Stimulated activated naive CD8-positive, alpha-beta T cell treated with anti-CD3 and anti-CD28 coated beads, Interleukin-15, amount 100 ng/mL, for 72 hours (primary cell): ENCODE results near the gene ORC2.
"Not testable (repeated sequence)": the region's sequence is repeated elsewhere in the genome, so short reads cannot be mapped to it uniquely, and the experiment has no call there.

Experiments
- ATAC-seq: fragments of 150-1000 bp; cut with Tn5 transposase; 2 replicates; pipeline ENCODE4 v1.10.0; 2021; ENCODE audit warnings: mild to moderate bottlenecking, moderate library complexity
- DNase-seq, 2 donors: peaks; one replicate each; pipeline ENCODE4 v3.0.0; 2021 to 2022
- H3K27ac Mint-ChIP-seq, 2 donors: one replicate each; pipeline ENCODE4 v1.8.0; 2022; ENCODE audit warnings: mild to moderate bottlenecking in 2 of 2, mixed read lengths in 2 of 2, moderate library complexity in 2 of 2
- H3K27me3 Mint-ChIP-seq: one replicate; pipeline ENCODE4 v1.8.0; 2022; ENCODE audit warnings: mixed read lengths
- H3K4me1 Mint-ChIP-seq: one replicate; pipeline ENCODE4 v1.8.0; 2022; ENCODE audit warnings: mild to moderate bottlenecking, mixed read lengths
- H3K4me3 Mint-ChIP-seq, 2 donors: one replicate each; pipeline ENCODE4 v1.8.0; 2022; ENCODE audit warnings: mild to moderate bottlenecking in 2 of 2, mixed read lengths in 2 of 2, moderate library complexity in 1 of 2
- H3K9me3 Mint-ChIP-seq, 2 donors: one replicate each; pipeline ENCODE4 v1.8.0; 2022; ENCODE audit warnings: mixed read lengths in 2 of 2

Gene ORC2

DNA sequence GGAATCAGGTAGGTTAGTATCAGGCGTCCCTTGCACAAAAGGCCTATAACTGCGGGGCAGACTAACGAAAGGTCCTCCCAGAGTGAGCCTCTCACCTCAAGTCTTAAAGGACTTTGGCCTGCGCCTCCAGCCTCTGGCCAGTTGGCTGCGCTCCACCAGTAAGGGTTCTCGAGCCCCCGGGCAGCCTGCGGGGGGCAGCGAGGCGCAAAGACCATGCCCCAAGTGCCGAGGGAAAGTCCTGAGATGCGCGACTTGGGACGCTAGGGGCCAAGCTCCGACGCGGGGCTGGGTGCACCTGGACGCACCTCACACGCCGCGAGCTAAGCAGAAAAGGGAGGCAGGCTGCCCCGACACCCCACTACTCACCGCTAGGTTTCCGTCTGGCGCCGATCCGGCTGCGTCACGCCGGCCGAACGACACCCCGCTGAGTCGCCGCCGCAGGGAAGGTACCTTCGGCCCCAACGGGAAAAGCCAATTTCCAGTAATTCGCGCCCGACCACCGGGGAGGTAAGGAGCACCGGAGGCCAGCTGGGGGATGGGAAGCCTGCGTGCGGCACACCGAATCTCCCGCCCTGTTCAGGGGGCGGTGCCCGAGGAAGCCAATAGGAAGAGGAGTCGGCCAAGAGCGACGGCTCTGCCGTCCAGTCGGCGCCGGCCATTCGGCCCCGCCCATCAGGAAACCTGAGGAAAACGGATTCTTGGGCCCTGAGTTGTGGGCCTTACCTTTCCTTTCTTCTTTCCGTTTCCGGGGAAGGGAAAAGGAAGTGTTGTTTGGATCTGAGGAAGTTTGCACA is at the start of gene ORC2:
Gene ORC2 (minus strand): TSS at position 537 of the 794 bp plus-strand sequence. CDS start 5,537 bp downstream, outside the sequence.
- Mint-ChIP-seq H3K27ac (peak within 1 kb of the TSS; percentile 98 to 99), H3K27me3 (no peaks in the 10 kb centered on the region), H3K4me3 (peak within 1 kb of the TSS; percentile 92 to 95), H3K9me3 (no peaks in the 10 kb centered on the region), H3K4me1 (peaks cover 65% of the 10 kb centered on the region)
- peak; percentile 95 for ATAC-seq
- DNase-seq: peak; percentile 92 to 95

DNA sequence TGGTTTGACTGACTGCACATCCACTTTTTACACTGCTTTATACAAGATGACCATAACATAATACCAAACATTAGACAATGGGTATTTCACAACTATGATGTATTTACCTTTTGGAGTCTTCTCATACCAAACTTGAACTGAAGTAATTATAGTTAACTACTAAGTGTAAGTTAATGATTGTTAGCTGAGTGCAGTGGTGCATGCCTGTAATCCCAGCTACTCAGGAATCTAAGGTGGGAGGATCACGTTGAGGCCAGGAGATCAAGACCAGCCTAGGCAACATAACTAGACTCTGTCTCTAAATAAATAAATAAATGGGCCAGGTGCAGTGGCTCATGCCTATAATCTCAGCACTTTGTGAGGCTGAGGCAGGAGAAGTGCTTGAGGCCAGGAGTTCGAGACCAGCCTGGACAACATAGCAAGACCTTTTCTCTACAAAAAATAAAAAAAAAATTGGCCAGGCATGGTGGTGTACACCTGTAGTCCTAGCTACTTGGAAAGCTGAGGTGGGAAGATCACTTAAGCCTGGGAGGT is 44.9 kb upstream of the ORC2 start:
- Mint-ChIP-seq H3K27ac (no peak overlapping the region), H3K27me3 (no peaks in the 10 kb centered on the region), H3K4me1 (no peaks in the 10 kb centered on the region), H3K9me3 (no peaks in the 10 kb centered on the region), H3K4me3 (no peak overlapping the region)
- ATAC-seq (no peak), DNase-seq (no peak)

DNA sequence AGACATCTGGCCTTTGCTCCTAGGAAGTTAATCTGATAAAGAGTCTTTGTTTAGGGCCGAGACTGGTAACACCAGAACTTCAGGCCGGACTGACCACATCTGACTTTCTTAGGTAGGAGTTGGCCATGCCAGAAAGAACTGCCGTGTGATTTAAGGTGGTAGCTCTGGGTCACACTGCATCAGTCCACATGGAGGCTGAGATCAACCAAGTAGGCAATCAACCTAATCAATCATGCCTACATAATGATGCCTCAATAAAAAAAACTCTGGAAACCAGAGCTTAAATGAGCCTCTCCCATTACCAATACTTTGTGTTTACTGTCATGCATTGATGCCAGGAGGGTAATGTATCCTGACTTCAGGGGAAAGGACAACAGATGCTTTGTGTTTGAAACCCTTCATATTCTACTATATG is 44.1 kb upstream of the ORC2 start:
- Mint-ChIP-seq H3K27me3 (no peaks in the 10 kb centered on the region), H3K4me1 (no peaks in the 10 kb centered on the region), H3K27ac (no peak overlapping the region), H3K9me3 (no peaks in the 10 kb centered on the region), H3K4me3 (no peak overlapping the region)
- no peak for ATAC-seq
- DNase-seq: no peak

DNA sequence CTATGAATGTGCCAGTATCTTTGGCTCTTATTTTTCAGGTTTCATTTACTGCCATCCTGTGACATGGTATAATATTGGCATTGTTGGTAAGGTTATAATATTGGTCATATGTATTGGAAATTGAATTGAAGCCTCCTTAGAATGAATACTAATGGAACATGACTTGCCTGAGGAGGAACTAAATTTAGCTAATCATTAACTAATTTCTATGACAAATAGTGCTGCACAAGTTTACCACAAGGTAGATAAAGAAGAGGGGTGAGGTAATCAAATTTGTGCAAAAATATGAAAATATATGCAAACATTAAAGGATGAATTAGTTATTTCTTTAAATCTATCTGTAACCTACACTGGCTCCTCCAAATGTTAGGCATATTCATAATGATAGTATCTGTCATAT is 43.2 kb upstream of the ORC2 start:
- H3K27me3 Mint-ChIP-seq: no peaks in the 10 kb centered on the region
- no peaks in the 10 kb centered on the region for H3K9me3 Mint-ChIP-seq
- no peak for ATAC-seq
- no peaks in the 10 kb centered on the region for H3K4me1 Mint-ChIP-seq
- no peak overlapping the region for H3K27ac Mint-ChIP-seq
- DNase-seq: no peak
- H3K4me3 Mint-ChIP-seq: no peak overlapping the region

DNA sequence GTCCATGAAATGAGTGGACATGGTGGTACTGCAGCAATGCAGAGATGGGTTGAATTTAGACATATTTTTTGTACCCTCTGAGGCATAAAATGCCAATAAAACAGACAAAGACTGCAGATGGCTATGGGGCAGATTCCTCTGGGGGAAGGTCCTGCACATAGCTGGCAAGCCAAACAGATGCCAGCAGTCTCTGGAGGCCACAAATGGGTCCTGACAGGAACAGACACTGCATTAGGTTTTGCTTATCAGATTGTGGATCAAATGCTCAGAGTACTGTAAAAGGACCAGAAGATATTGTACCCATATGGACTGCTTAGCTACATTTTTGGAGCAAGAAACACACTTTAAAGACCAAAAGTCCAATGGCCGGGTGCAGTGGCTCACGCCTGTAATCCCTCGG is 40.9 kb upstream of the ORC2 start:
- ATAC-seq: no peak
- H3K4me1 Mint-ChIP-seq: no peaks in the 10 kb centered on the region
- no peak overlapping the region for H3K4me3 Mint-ChIP-seq
- H3K9me3 Mint-ChIP-seq: no peaks in the 10 kb centered on the region
- no peak overlapping the region for H3K27ac Mint-ChIP-seq
- no peaks in the 10 kb centered on the region for H3K27me3 Mint-ChIP-seq
- no peak for DNase-seq

DNA sequence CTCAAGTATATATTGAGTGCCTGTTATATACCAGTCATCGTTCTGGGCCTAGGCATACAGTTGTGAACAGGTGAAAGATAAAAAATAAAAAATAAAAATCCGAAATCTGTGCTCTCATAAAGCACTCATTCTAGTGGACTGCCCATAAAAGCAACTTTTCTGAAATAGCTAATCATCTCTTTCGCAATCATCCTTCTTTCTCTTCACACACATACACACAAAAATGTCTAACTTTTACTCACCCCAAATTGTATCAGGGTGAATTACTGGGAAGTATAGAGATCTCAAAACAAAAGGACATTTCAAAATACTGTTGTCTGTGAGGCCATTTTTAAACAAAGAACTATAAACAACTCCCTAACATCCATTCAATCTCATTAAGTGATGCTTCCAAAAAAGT is 29.6 kb upstream of the ORC2 start:
- ATAC-seq (no peak), DNase-seq (no peak)
- Mint-ChIP-seq H3K4me3 (no peak overlapping the region), H3K27ac (no peak overlapping the region), H3K9me3 (no peaks in the 10 kb centered on the region), H3K27me3 (no peaks in the 10 kb centered on the region), H3K4me1 (no peaks in the 10 kb centered on the region)

DNA sequence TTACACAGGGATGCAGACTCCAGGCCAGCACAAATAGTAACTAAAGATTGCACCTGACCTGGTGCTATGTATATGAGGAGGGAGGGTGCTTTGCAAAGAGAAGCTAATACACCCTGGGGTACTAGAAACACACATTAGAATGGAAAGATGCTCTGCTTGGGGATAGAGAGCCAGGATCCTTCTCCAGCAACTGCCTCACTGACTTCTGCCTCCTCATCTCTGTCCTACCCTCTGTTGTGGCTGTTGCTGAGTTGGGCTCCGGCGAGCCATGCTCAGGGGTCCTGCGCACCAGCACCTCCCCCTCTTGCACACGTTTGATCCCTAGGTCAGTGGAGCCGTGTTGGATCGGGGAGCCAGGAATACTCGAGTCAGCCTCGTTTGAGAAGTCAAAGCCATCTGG is 23.7 kb upstream of the ORC2 start:
- no peaks in the 10 kb centered on the region for H3K27me3 Mint-ChIP-seq
- H3K9me3 Mint-ChIP-seq: no peaks in the 10 kb centered on the region
- H3K4me3 Mint-ChIP-seq: no peak overlapping the region
- H3K4me1 Mint-ChIP-seq: no peaks in the 10 kb centered on the region
- ATAC-seq (no peak), DNase-seq (no peak)
- H3K27ac Mint-ChIP-seq: no peak overlapping the region

DNA sequence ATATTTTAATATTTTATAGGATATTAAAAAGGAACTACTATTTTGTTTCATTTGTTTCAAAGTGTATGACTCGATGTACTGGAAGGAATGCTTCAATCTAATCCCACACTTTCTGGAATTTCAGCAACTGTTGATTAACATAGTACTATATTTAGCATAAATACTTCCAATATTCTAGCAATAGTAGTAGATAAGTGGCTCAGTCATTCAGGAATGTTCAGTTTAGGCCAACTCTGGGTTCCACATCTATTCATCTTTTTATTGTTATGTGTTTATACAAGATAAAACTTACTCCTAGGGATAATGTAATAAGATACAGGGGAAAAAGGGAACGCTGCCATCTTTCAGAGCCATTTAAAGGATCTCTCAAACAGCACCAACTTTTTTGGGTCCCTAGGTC is 22.3 kb upstream of the ORC2 start:
- Mint-ChIP-seq H3K27ac (no peak overlapping the region), H3K9me3 (no peaks in the 10 kb centered on the region), H3K4me1 (no peaks in the 10 kb centered on the region), H3K4me3 (no peak overlapping the region), H3K27me3 (no peaks in the 10 kb centered on the region)
- no peak for DNase-seq
- no peak for ATAC-seq

DNA sequence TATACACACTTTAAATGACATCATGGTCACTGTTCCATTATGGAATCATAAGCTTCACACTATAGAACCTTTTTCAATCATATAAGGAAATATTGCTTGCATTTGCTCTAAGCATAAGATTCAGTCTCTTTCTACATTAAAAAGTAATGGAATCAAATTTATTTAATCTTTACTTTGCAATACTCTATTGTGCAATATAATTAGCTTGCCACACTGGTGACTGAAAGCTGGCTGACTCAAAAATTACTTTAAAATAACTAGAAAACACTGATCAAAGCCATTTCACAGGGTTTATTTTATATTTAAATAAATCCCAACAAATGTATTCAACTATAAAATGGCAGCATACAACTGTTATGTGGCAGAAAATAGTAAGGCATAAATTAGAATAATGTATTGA is 13.2 kb upstream of the ORC2 start:
- Mint-ChIP-seq H3K4me3 (no peak overlapping the region), H3K4me1 (no peaks in the 10 kb centered on the region), H3K9me3 (no peaks in the 10 kb centered on the region), H3K27ac (no peak overlapping the region), H3K27me3 (no peaks in the 10 kb centered on the region)
- DNase-seq (no peak), ATAC-seq (no peak)

DNA sequence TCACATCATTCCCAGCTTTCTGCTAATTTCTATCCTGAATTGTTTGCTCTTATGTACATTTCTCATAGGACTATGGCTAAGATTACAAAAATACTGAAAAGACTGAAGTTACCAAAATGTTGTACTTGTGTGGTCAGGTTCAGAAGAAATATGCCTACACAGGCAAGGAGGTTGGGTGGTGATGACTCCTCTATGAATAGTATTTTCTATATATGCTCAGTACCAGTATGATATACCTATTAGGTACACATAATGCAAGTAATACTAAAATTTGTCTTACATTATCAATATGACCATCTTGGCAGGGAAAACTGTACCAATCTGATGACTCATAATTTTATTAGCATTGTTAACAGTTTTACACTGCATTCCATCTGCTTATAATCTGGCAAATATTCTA is 12.2 kb upstream of the ORC2 start:
- H3K27me3 Mint-ChIP-seq: no peaks in the 10 kb centered on the region
- H3K27ac Mint-ChIP-seq: no peak overlapping the region
- no peak for DNase-seq
- ATAC-seq: peak; percentile 48
- no peak overlapping the region for H3K4me3 Mint-ChIP-seq
- H3K4me1 Mint-ChIP-seq: no peaks in the 10 kb centered on the region
- H3K9me3 Mint-ChIP-seq: no peaks in the 10 kb centered on the region

DNA sequence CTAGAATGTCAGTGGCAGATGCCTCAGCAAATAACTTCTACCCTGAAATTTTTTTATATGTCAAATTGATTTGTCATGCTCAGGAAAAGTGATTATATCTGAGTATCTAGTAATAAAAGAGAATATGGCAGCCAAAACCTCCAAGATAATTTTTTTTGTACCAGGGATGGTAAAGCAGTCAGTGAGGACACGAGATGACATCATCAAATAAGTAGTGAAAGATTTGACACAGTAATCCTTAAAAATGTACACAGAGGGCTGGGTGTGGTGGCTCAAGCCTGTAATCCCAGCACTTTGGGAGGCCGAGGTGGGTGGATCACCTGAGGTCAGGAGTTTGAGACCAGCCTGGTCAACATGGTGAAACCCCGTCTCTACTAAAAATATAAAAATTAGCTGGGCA is 6.6 kb upstream of the ORC2 start:
- not testable (repeated sequence) for H3K27me3 Mint-ChIP-seq, ATAC-seq, H3K9me3 Mint-ChIP-seq

DNA sequence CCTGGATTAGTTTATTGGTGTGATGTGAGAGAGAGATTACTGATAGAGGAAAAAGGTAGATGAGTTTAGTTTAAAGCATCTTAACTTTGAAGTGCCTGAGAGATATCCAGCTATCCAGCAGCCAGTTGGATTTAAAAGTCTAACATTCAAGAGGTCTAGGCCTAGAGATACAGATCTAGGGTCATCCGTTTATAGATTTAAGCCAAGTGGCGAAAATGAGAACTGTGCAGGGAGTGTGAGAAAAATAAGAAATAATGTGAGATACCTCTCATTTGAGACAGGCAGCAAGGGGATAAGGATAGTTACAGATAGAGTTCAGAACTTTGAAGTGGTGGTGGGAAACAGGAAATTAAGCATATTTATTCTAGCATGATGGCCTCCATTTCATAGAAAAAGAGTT is 5.3 kb upstream of the ORC2 start:
- H3K27me3 Mint-ChIP-seq: no peaks in the 10 kb centered on the region
- peaks cover 45% of the 10 kb centered on the region for H3K4me1 Mint-ChIP-seq
- no peaks in the 10 kb centered on the region for H3K9me3 Mint-ChIP-seq
- peak overlapping the region in 1 of 2 donors; percentile 47 for H3K27ac Mint-ChIP-seq
- ATAC-seq: peak; percentile 47
- H3K4me3 Mint-ChIP-seq: no peak overlapping the region
- no peak for DNase-seq

More for the DNA sequence above, 6.6 kb upstream of the ORC2 start:
- not testable (repeated sequence) for DNase-seq, H3K4me3 Mint-ChIP-seq
- Mint-ChIP-seq H3K27ac (peak overlapping the region; percentile 13 to 59), H3K4me1 (peaks cover 34% of the 10 kb centered on the region)

DNA sequence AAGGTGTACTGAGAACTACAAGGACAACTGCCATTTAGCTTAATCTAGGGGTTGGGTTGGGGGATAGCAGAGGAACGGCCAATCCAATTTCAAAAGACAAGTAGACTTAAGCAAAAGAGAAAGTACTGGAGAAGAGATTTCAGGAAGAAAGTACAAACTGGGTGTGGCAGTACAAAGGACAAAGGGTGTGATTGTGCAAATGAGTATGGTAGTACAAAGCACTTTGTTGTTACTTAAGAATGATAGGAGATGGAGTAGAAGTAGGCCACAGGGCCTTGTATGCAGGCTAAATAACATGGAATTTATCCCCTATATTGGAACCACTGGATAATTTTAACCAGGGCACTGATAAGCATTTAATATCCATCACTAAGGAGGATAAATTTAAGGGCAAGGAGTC is 4.7 kb upstream of the ORC2 start:
- ATAC-seq (no peak), DNase-seq (no peak)
- Mint-ChIP-seq H3K27ac (peak overlapping the region in 1 of 2 donors; percentile 47), H3K4me1 (peaks cover 46% of the 10 kb centered on the region), H3K27me3 (no peaks in the 10 kb centered on the region), H3K4me3 (no peak overlapping the region), H3K9me3 (no peaks in the 10 kb centered on the region)

DNA sequence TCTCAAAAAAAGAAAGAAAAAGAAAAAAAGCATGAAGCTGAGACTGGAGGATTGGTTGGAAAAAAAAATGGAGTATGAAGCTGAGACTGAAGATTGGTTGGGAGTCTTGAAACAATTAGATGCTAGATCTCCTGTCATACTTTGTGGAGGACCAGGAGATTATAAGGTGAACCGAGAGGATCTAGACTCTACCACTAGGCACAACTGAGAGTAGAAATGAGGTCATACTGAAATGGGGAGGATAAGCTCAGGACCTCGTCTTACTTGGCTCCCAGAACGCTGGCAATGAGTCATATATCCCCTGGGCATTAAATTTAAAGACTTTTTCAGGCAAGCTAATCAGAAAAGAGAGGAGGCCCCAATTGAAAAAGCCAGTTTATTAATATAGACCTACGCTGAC is 3.3 kb upstream of the ORC2 start:
- ATAC-seq (no peak), DNase-seq (no peak)
- peaks cover 56% of the 10 kb centered on the region for H3K4me1 Mint-ChIP-seq
- H3K9me3 Mint-ChIP-seq: no peaks in the 10 kb centered on the region
- H3K27ac Mint-ChIP-seq: no peak overlapping the region
- H3K4me3 Mint-ChIP-seq: peak overlapping the region in 1 of 2 donors; percentile 29
- no peaks in the 10 kb centered on the region for H3K27me3 Mint-ChIP-seq

DNA sequence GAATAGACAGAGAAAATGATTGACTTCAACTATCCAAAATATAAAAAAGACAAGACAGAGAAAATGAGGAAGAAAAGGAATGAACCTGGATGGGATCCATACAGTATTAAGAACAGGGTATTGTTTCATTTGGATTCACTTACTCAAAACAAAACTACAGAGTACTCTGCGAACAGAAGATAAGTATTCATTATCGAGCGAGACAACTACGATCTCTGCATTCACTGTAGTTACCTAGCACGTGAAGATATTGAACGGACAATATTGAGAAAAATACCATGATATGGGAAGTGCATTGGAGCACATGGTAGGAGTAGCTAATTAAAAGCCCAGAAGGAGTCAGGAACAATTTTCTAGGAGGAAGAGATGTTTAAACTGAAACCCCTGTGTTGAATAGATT is 1.0 kb upstream of the ORC2 start:
- H3K9me3 Mint-ChIP-seq: no peaks in the 10 kb centered on the region
- H3K4me1 Mint-ChIP-seq: peaks cover 65% of the 10 kb centered on the region
- H3K4me3 Mint-ChIP-seq: peak overlapping the region; percentile 92 to 95
- peak overlapping the region; percentile 98 to 99 for H3K27ac Mint-ChIP-seq
- ATAC-seq (no peak), DNase-seq (no peak)
- no peaks in the 10 kb centered on the region for H3K27me3 Mint-ChIP-seq

DNA sequence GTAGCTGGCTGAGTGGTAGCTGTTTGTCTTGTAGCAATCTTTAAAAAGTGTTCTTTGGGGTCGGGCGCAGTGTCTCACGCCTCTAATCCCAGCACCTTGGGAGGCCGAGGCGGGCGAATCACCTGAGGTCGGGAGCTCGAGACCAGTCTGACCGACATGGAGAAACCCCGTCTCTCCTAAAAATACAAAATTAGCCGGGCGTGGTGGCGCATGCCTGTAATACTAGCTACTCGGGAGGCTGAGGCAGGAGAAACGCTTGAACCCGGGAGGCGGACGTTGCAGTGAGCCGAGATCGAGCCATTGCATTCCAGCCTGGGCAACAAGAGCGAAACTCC is 425 bp upstream of the ORC2 start:
- DNase-seq, H3K27me3 Mint-ChIP-seq, H3K9me3 Mint-ChIP-seq: not testable (repeated sequence)
- Mint-ChIP-seq H3K4me1 (peaks cover 67% of the 10 kb centered on the region), H3K4me3 (peak overlapping the region; percentile 92 to 95), H3K27ac (peak overlapping the region; percentile 98 to 99)
- peak; percentile 21 for ATAC-seq

DNA sequence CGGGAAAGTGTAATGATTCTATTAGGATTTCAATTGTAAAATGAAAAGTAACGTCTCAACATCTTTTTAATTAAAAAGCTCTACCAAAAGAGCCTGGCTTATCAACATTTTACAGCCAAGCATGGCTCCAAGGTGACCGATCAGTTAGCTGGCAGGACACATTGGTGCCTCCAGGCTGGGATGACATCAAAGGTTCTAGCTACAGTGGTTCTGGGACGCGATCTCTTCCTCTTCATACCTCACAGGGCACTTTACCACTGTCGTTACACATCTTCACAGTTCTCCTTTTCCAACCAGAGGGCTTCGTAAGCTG is 693 bp downstream of the ORC2 start:
- ATAC-seq: peak; percentile 38
- H3K27me3 Mint-ChIP-seq: no peaks in the 10 kb centered on the region
- DNase-seq: no peak
- peak overlapping the region; percentile 92 to 95 for H3K4me3 Mint-ChIP-seq
- H3K27ac Mint-ChIP-seq: peak overlapping the region; percentile 98 to 99
- H3K4me1 Mint-ChIP-seq: peaks cover 60% of the 10 kb centered on the region
- no peaks in the 10 kb centered on the region for H3K9me3 Mint-ChIP-seq
